ENCODE data around the gene GKN2.

DNA sequence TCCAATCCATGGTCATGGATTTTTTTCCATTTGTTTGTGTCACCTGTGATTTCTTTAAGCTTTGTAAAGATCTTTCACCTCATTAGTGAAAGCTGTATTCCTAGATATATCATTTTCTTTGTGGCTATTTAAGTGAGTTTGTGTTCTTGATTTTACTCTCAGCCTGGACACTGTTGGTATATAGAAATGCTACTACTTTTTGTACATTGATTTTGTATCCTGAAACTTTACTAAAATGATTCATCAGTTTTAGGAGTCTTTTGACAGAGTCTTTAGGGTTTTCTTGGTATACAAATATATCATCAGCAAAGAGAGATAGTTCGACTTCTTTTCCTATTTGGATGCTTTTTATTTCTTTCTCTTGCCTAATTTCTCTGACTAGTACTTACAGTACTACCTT is 12.3 kb downstream of the GKN2 start:
- TF ChIP-seq, protein P1, sequence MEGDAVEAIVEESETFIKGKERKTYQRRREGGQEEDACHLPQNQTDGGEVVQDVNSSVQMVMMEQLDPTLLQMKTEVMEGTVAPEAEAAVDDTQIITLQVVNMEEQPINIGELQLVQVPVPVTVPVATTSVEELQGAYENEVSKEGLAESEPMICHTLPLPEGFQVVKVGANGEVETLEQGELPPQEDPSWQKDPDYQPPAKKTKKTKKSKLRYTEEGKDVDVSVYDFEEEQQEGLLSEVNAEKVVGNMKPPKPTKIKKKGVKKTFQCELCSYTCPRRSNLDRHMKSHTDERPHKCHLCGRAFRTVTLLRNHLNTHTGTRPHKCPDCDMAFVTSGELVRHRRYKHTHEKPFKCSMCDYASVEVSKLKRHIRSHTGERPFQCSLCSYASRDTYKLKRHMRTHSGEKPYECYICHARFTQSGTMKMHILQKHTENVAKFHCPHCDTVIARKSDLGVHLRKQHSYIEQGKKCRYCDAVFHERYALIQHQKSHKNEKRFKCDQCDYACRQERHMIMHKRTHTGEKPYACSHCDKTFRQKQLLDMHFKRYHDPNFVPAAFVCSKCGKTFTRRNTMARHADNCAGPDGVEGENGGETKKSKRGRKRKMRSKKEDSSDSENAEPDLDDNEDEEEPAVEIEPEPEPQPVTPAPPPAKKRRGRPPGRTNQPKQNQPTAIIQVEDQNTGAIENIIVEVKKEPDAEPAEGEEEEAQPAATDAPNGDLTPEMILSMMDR (IDR thresholded peaks at IDR 0.05; ENCODE audit: poor library complexity, severe bottlenecking), result no peak
- TF ChIP-seq TAF1 (IDR thresholded peaks at IDR 0.05; ENCODE audit: low read depth), result no peak

Measured in neural cell (in vitro differentiated cells).